Kidney (tissue), 14 donors: Measurements from ENCODE around the gene SLX4IP. TPM values are rescaled to one million over a fixed set of nuclear protein-coding genes. Genes with fewer than 3 reads are reported as not detected.

Experiments used
- DNase-seq, 5 donors: peaks; one replicate each; pipeline ENCODE4 v3.0.0-alpha.2; 2013 to 2020
- FAIRE-seq: peaks from 2 replicates; lab custom pipeline; 2012; peaks lifted over from hg19 to GRCh38; lab: Jason Lieb, UNC
- H3K27ac ChIP-seq, 2 donors: one replicate each; pipeline ENCODE4 v1.7.0; 2013; ENCODE audit warnings: low read depth in 2 of 2, low read length in 2 of 2, inconsistent platforms in 1 of 2
- H3K27me3 ChIP-seq: one replicate; pipeline ENCODE4 v1.7.1; 2013; ENCODE audit warnings: low read length, inconsistent platforms; ENCODE audit not compliant: control insufficient read depth, insufficient read depth
- H3K36me3 ChIP-seq, 3 donors: one replicate each; pipeline versions ENCODE4 v1.7.0 to v1.7.1; 2013; ENCODE audit warnings: low read length in 3 of 3, control low read depth in 1 of 3, inconsistent platforms in 1 of 3; ENCODE audit not compliant: insufficient read depth in 3 of 3, control insufficient read depth in 2 of 3
- H3K4me1 ChIP-seq, 3 donors: one replicate each; pipeline versions ENCODE4 v1.7.0 to v1.7.1; 2013; ENCODE audit warnings: low read length in 3 of 3, inconsistent platforms in 1 of 3, low read depth in 1 of 3; ENCODE audit not compliant: control insufficient read depth in 2 of 3, insufficient read depth in 2 of 3
- H3K4me3 ChIP-seq, 3 donors: one replicate each; pipeline versions ENCODE4 v1.7.0 to v1.8.1; 2013; ENCODE audit warnings: low read length in 3 of 3, control low read depth in 1 of 3, inconsistent platforms in 1 of 3
- H3K9ac ChIP-seq, 3 donors: one replicate each; pipeline versions ENCODE4 v1.7.0 to v1.7.1; 2013; ENCODE audit warnings: low read length in 3 of 3, control low read depth in 1 of 3, inconsistent platforms in 1 of 3
- H3K9me3 ChIP-seq, 3 donors: one replicate each; pipeline versions ENCODE4 v1.7.0 to v1.7.1; 2013; ENCODE audit warnings: low read length in 3 of 3, control low read depth in 1 of 3, inconsistent platforms in 1 of 3; ENCODE audit not compliant: control insufficient read depth in 2 of 3, insufficient read depth in 1 of 3
- CTCF ChIP-seq: IDR thresholded peaks from 3 replicates; pipeline ENCODE4 v1.5.1; 2012; ENCODE audit warnings: mild to moderate bottlenecking, moderate library complexity, borderline replicate concordance; ENCODE audit not compliant: insufficient read depth; ENCODE audit errors: extremely low read depth
- intact Hi-C: fragments of 100-400 bp; cut with DNase I; formaldehyde crosslinking; loops from one replicate; pipeline ENCODE4 v1.11.1; 2022
- polyA plus RNA-seq: library from polyadenylated mRNA; stranded (reverse); fragments of 350-450 nt; fragmentation: Illumina TruSeq; extraction: RNeasy Lipid Tissue Mini Kit (QIAGEN cat#74804); gene quantifications from one replicate; pipeline ENCODE4 v1.2.3, GENCODE V29; 2014; ENCODE audit warnings: low read depth, low replicate concordance; ENCODE audit not compliant: insufficient read depth
- total RNA-seq: library from RNA; stranded (reverse); fragmentation: NEBNext Ultra II Directional; extraction: Animal tissue kit (Norgen Biotek cat#: 25700); gene quantifications from one replicate; pipeline ENCODE4 v1.2.1, GENCODE V29; 2021
- donor health status: control.
- donor health status: control.
- donor health status: control.
- donor health status: control.
- donor health status: control.
- donor health status: DM: yes; HTN: yes; CAD: no.
- donor health status: Normal renal cell carcinoma (clear cell type).

Gene SLX4IP
- total and polyA plus RNA-seq, 2 donors from 2014 or later = 2.6 to 7.6 TPM

GRCh38 chr20:10666221-10667076 is 231.3 kb downstream of the SLX4IP start:
- intact Hi-C loops = no loop called here
- H3K27ac ChIP-seq = peak overlapping the region; percentile 29 to 81
- no peaks in the 10 kb centered on the region for H3K9me3 ChIP-seq
- DNase-seq = peak in 2 of 5 donors; percentile 27 to 68
- no peak for TF ChIP-seq CTCF
- peak overlapping the region in 1 of 3 donors; percentile 22 for H3K4me3 ChIP-seq
- H3K36me3 ChIP-seq = peaks cover 4 to 34% (median 10%) of the 10 kb centered on the region in 3 donors
- H3K27me3 ChIP-seq = no peaks in the 10 kb centered on the region
- no peak overlapping the region for H3K9ac ChIP-seq
- FAIRE-seq = no peak
- peaks cover 5 to 50% (median 16%) of the 10 kb centered on the region in 3 donors for H3K4me1 ChIP-seq

- Histone ChIP-seq H3K27me3 (no peaks in the 10 kb centered on the region), H3K9me3 (no peaks in the 10 kb centered on the region), H3K36me3 (peaks cover 2 to 28% (median 7%) of the 10 kb centered on the region in 3 donors), H3K27ac (peak overlapping the region; percentile 29 to 81), H3K9ac (no peak overlapping the region), H3K4me1 (peaks cover 5 to 51% (median 16%) of the 10 kb centered on the region in 3 donors), H3K4me3 (peak overlapping the region in 1 of 3 donors; percentile 22)
- no peak for TF ChIP-seq CTCF
- peak in 2 of 5 donors; percentile 43 to 85 for DNase-seq
- intact Hi-C loops = no loop called here
- FAIRE-seq = no peak
Measured at GRCh38 chr20:10667077-10667401, 231.9 kb downstream of the SLX4IP start.

GRCh38 chr20:10667560-10668167 is 232.6 kb downstream of the SLX4IP start:
- Histone ChIP-seq H3K9ac (no peak overlapping the region), H3K4me1 (peaks cover 5 to 48% (median 16%) of the 10 kb centered on the region in 3 donors), H3K27ac (peak overlapping the region in 1 of 2 donors; percentile 81), H3K27me3 (no peaks in the 10 kb centered on the region), H3K4me3 (peak overlapping the region in 2 of 3 donors; percentile 19 to 36), H3K36me3 (peaks cover 2 to 25% (median 7%) of the 10 kb centered on the region in 3 donors), H3K9me3 (no peaks in the 10 kb centered on the region)
- DNase-seq = peak in 4 of 5 donors; percentile 45 to 83 (median 64)
- TF ChIP-seq CTCF = peak; percentile 3
- intact Hi-C loops = no loop called here
- FAIRE-seq = no peak
